Stimulated activated CD8-positive, alpha-beta memory T cell treated with anti-CD3 and anti-CD28 coated beads, Interleukin-12 subunit alpha, Interleukin-12 subunit beta, amount 100 ng/mL, for 1 hour (primary cell): ENCODE measurements around the gene C1QA.
A peak's percentile ranks its signal among the peaks of the same experiment; 100 is the strongest.
"Not testable (repeated sequence)": the region's sequence is repeated elsewhere in the genome, so short reads cannot be mapped to it uniquely, and the experiment has no call there.

Source experiments
- DNase-seq: peaks from one replicate; pipeline ENCODE4 v3.0.0-alpha.2; 2020; ENCODE audit warnings: low read depth

C1QA gene

GRCh38 chr1:22641247-22641646, 4.8 kb downstream of the C1QA start:
- DNase-seq, result no peak

GRCh38 chr1:22641906-22642636, 5.6 kb downstream of the C1QA start:
- peak; percentile 53 for DNase-seq

GRCh38 chr1:22643381-22643780, 7.0 kb downstream of the C1QA start, which contains the start of gene C1QC:
C1QC (plus strand) TSS chr1:22643633; CDS start chr1:22644024, 391 bp downstream.
- no peak for DNase-seq

- no peak for DNase-seq
Observed at GRCh38 chr1:22643928-22644327, 7.5 kb downstream of the C1QA start.

- DNase-seq, result no peak
Observed at GRCh38 chr1:22645931-22646330, 9.5 kb downstream of the C1QA start.

- no peak for DNase-seq
Observed at GRCh38 chr1:22646384-22646783, 10.0 kb downstream of the C1QA start.

GRCh38 chr1:22650089-22650693, 13.8 kb downstream of the C1QA start:
- DNase-seq, result no peak

GRCh38 chr1:22651941-22652856, 15.8 kb downstream of the C1QA start:
- no peak for DNase-seq

- DNase-seq, result no peak
Observed at GRCh38 chr1:22652881-22653316, 16.5 kb downstream of the C1QA start, which contains the start of gene C1QB. C1QB (plus strand) TSS chr1:22653236; CDS start chr1:22659463, 6,227 bp downstream.

GRCh38 chr1:22654692-22655091, 18.3 kb downstream of the C1QA start:
- DNase-seq, result no peak

- DNase-seq, result no peak
Observed at GRCh38 chr1:22658385-22659163, 22.1 kb downstream of the C1QA start.

GRCh38 chr1:22660716-22661241, 24.4 kb downstream of the C1QA start:
- no peak for DNase-seq

GRCh38 chr1:22661880-22662279, 25.5 kb downstream of the C1QA start:
- DNase-seq, result no peak

- no peak for DNase-seq
Observed at GRCh38 chr1:22662318-22662717, 25.9 kb downstream of the C1QA start.

GRCh38 chr1:22662986-22663408, 26.6 kb downstream of the C1QA start:
- DNase-seq, result no peak

GRCh38 chr1:22665752-22666151, 29.3 kb downstream of the C1QA start:
- DNase-seq, result no peak

- no peak for DNase-seq
Observed at GRCh38 chr1:22666412-22666811, 30.0 kb downstream of the C1QA start.

GRCh38 chr1:22668840-22669239, 32.4 kb downstream of the C1QA start:
- DNase-seq, result not testable (repeated sequence)

- no peak for DNase-seq
Observed at GRCh38 chr1:22670352-22670975, 34.0 kb downstream of the C1QA start.

- no peak for DNase-seq
Observed at GRCh38 chr1:22671999-22672398, 35.6 kb downstream of the C1QA start.
